Thoracic aorta (tissue), 2 donors: ENCODE measurements around the gene NR1D2. TPM values are rescaled to one million over a fixed set of nuclear protein-coding genes. Genes with fewer than 3 reads are reported as not detected.

Experiments used
- ATAC-seq: fragments of 150-250 bp; one replicate; pipeline ENCODE4 v1.8.0; 2017; ENCODE audit warnings: low read depth; ENCODE audit not compliant: insufficient number of reproducible peaks, low FRiP score
- DNase-seq: peaks from one replicate; pipeline ENCODE4 v3.0.0-alpha.2; 2020; ENCODE audit warnings: low spot score
- H3K27ac ChIP-seq, 2 donors: fragments of 200-600 bp; sonication (generic); 1 replicate in 1 of 2; 2 replicates in 1 of 2; pipeline ENCODE4 v1.5.1; 2016; ENCODE audit warnings: mild to moderate bottlenecking in 2 of 2, moderate library complexity in 2 of 2
- H3K27me3 ChIP-seq: fragments of 200-600 bp; sonication (generic); replicated peaks from 2 replicates; pipeline ENCODE4 v1.6.0; 2016; ENCODE audit warnings: mild to moderate bottlenecking; ENCODE audit not compliant: insufficient read depth
- H3K36me3 ChIP-seq: fragments of 200-600 bp; sonication (generic); one replicate; pipeline ENCODE4 v1.5.1; 2016
- H3K4me1 ChIP-seq, 2 donors: fragments of 200-600 bp; sonication (generic); 1 replicate in 1 of 2; 2 replicates in 1 of 2; pipeline versions ENCODE4 v1.5.1 to v1.6.0; 2016; ENCODE audit warnings: low read depth in 2 of 2, mild to moderate bottlenecking in 1 of 2; ENCODE audit not compliant: control insufficient read depth in 1 of 2
- H3K4me3 ChIP-seq: fragments of 200-600 bp; sonication (generic); 2 replicates; pipeline ENCODE4 v1.5.1; 2016; ENCODE audit warnings: mild to moderate bottlenecking
- H3K9me3 ChIP-seq: fragments of 200-600 bp; sonication (generic); 2 replicates; pipeline ENCODE4 v1.5.1; 2016
- total RNA-seq, 2 donors: library from RNA; depleted of rRNA; stranded (reverse); fragments of >200 nt; gene quantifications; one replicate each; pipeline versions ENCODE4 v1.1.0 to v1.2.3, GENCODE V29; 2016
- TF ChIP-seq, protein P1 (sequence below): fragments of 200-600 bp; sonication (generic); IDR thresholded peaks from one replicate; pipeline ENCODE4 v1.5.1; 2019; ENCODE audit warnings: antibody characterized with exemption

Gene NR1D2
- total RNA-seq, 2 donors from 2014 or later = 33.0 to 41.6 TPM

DNA sequence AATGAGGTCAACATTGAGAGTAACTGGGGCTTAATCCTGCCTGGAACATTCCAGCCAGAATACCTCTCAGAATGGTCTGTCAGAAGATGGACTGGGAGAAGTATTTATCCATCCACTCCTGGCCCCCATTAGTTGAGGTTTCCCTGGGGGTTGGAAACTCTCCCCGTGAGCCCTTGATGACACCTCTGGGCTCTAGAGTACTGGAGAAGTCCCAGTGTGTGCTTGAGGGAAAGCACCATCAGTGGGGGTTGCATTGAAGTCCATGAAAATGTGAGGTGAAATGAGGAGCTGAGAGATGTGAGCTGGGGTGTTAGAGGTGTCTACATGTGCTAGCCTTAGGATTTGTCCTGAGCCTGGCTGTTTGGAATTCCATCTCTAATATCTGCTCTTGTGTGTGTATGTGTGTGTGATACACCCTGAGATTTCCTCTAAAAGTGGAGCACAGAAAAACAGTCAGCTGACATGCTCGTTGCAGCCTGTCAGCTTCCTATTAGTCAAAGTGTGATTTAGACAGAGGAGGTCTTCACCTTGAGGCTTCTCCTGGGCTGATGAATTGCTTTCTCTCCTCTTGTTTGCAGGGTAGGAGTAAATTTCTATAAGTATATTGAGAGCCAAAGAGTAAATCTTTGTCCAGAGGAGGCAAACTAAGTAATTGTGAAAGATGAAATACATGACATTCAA, 67.6 kb downstream of the NR1D2 start:
- Histone ChIP-seq H3K9me3 (no peaks in the 10 kb centered on the region), H3K36me3 (no peaks in the 10 kb centered on the region), H3K27ac (no peak overlapping the region), H3K27me3 (no peaks in the 10 kb centered on the region), H3K4me3 (no peak overlapping the region), H3K4me1 (peaks cover 0 to 15% of the 10 kb centered on the region in 2 donors)
- no peak for DNase-seq
- ATAC-seq = no peak
- TF ChIP-seq, protein P1, sequence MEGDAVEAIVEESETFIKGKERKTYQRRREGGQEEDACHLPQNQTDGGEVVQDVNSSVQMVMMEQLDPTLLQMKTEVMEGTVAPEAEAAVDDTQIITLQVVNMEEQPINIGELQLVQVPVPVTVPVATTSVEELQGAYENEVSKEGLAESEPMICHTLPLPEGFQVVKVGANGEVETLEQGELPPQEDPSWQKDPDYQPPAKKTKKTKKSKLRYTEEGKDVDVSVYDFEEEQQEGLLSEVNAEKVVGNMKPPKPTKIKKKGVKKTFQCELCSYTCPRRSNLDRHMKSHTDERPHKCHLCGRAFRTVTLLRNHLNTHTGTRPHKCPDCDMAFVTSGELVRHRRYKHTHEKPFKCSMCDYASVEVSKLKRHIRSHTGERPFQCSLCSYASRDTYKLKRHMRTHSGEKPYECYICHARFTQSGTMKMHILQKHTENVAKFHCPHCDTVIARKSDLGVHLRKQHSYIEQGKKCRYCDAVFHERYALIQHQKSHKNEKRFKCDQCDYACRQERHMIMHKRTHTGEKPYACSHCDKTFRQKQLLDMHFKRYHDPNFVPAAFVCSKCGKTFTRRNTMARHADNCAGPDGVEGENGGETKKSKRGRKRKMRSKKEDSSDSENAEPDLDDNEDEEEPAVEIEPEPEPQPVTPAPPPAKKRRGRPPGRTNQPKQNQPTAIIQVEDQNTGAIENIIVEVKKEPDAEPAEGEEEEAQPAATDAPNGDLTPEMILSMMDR = no peak

- Histone ChIP-seq H3K4me3 (no peak overlapping the region), H3K27ac (peak overlapping the region in 1 of 2 donors; percentile 11), H3K4me1 (peaks cover 0 to 16% of the 10 kb centered on the region in 2 donors), H3K9me3 (no peaks in the 10 kb centered on the region), H3K36me3 (no peaks in the 10 kb centered on the region), H3K27me3 (no peaks in the 10 kb centered on the region)
- TF ChIP-seq, protein P1 = no peak
- ATAC-seq (no peak), DNase-seq (no peak)
Observed at GRCh38 chr3:24017305-24017704, 72.2 kb downstream of the NR1D2 start.

- ATAC-seq (no peak), DNase-seq (no peak)
- Histone ChIP-seq H3K27ac (no peak overlapping the region), H3K4me1 (peaks cover 0 to 16% of the 10 kb centered on the region in 2 donors), H3K4me3 (no peak overlapping the region), H3K27me3 (no peaks in the 10 kb centered on the region), H3K36me3 (no peaks in the 10 kb centered on the region), H3K9me3 (no peaks in the 10 kb centered on the region)
- TF ChIP-seq, protein P1 = no peak
Observed at GRCh38 chr3:24018784-24019570, 73.9 kb downstream of the NR1D2 start.

GRCh38 chr3:24019585-24019984, 74.5 kb downstream of the NR1D2 start:
- TF ChIP-seq, protein P1 = no peak
- H3K27ac ChIP-seq = no peak overlapping the region

GRCh38 chr3:24020036-24020691, 75.1 kb downstream of the NR1D2 start:
- no peaks in the 10 kb centered on the region for H3K9me3 ChIP-seq
- H3K4me1 ChIP-seq = peaks cover 0 to 15% of the 10 kb centered on the region in 2 donors
- no peaks in the 10 kb centered on the region for H3K36me3 ChIP-seq
- DNase-seq (no peak), ATAC-seq (no peak)
- H3K27ac ChIP-seq = no peak overlapping the region
- H3K4me3 ChIP-seq = no peak overlapping the region
- TF ChIP-seq, protein P1 = no peak
- H3K27me3 ChIP-seq = no peaks in the 10 kb centered on the region

More at GRCh38 chr3:24019585-24019984, 74.5 kb downstream of the NR1D2 start:
- DNase-seq = no peak
- H3K4me3 ChIP-seq = no peak overlapping the region
- no peaks in the 10 kb centered on the region for H3K27me3 ChIP-seq
- H3K4me1 ChIP-seq = peaks cover 0 to 16% of the 10 kb centered on the region in 2 donors
- H3K9me3 ChIP-seq = no peaks in the 10 kb centered on the region
- H3K36me3 ChIP-seq = no peaks in the 10 kb centered on the region
- no peak for ATAC-seq
